Measurements from ENCODE around the gene BRD3OS.

BRD3OS gene

DNA sequence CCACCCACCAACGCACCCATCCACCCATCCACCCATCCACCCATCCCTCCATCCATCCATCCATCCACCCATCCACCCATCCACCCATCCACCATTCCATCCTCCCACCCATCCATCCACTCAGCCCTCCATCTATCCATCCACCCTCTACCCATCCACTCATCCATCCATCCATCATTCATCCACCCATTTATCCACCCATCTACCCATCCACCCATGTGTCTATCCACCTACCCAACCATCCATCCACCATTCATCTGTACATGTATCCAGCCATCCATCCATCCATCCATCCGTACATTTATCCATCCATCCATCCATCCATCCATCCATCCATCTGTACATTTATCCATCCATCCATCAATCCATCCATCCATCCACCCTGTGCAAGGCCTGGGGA lies 22.0 kb upstream of the BRD3OS start:
- no peak for DNase-seq (ENCODE audit: low read depth, low spot score)
- no peak overlapping the region for H3K27ac ChIP-seq

DNA sequence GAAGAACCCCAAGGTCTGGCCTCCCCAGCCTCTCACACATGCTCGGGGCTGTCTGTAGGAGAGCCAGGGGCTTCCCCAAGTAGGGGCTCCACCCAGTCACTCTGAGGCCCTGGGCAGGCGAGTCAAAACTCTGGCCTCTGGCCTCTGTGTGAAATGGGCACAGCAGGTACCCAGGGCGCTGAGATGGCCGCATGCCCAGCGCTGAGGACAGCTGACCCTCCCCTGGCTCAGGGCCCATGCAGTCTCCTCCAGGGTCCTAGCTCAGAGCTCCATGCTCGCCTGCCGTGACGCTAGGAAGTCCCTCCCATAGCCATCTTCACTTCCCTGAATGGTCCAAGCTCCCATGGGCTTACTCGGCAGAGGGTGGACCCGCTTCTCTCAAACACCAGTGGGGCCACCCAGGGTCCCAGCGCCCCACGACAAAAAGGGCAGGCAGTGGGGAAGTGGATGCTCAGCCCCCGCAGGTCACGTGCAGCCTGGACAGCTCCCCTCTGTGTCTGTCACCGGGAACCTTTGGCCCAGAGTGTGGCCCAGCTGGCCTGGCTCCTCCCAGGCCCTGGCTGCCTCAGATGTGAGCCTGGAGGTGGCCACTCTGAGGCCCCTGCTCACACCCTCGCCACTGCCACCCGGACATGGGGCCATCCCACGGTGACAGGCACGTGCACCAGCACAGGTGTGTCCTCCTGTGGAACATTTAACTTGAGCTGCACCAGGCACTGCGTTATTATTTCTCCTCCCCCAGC lies 21.0 kb upstream of the BRD3OS start:
- no peak for DNase-seq (ENCODE audit: low read depth, low spot score)
- H3K27ac ChIP-seq = no peak overlapping the region

DNA sequence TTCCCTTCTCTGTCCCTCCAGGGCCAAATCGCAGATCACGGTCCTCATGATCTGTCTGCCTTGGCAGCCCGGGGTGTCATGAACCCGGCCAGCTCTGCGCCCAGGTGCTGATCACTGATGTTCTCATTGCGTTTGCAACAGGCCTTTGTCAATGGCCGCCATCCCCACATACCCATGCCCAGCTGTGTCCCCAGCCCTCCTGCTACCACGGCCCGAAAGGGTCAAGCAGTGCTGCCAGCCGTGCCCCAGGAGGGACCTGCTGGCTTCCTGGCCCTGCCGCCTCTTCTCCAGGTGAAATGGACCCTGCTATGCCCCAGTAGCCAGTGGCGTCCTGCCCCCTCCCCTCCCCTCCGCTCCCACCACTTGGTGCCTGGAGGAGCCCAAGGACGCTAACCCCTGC lies 20.4 kb upstream of the BRD3OS start:
- no peak overlapping the region for H3K27ac ChIP-seq
- no peak for DNase-seq (ENCODE audit: low read depth, low spot score)

DNA sequence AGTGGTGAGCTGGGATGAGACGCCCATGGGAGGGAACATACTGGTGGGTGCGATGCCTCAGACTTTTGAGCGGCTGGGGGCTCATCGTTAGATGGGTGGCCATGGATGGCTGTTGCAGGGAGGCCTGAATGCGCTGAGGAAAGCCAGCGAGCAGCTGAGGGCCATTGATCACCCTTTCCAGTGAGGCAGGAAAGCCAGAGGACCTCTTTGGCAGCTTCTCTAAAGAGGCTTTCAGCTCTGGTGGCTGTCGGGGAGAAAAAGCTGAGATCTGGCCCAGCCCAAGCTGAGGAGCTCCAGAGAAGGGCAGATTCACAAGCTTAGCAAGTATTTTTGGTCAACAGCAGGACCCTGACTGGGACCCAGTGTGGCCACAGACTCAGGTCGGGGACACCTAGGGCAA lies 19.9 kb upstream of the BRD3OS start:
- no peak overlapping the region for H3K27ac ChIP-seq
- no peak for DNase-seq (ENCODE audit: low read depth, low spot score)

DNA sequence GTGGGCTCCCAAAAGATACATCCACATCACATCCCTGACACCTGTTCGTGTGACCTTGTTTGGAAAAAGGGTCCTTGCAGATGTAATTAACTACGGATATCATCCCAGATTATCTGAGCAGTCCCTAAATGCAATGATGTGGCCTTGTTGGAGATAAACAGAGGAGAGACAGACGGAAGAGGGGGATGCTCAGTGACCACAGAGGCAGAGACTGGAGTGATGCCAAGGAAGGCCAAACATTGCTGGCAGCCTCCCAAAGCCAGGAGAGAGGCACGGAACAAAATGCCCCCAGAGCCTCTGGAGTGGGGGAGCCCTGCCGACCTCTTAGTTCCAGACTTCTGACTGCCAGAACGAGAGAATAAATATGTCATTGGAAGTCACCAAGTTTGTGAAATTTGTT lies 18.1 kb upstream of the BRD3OS start:
- H3K27ac ChIP-seq = no peak overlapping the region
- DNase-seq (ENCODE audit: low read depth, low spot score) = no peak

GRCh38 chr9:134007571-134007970 lies 17.7 kb upstream of the BRD3OS start:
- no peak for DNase-seq (ENCODE audit: low read depth, low spot score)
- no peak overlapping the region for H3K27ac ChIP-seq

DNA sequence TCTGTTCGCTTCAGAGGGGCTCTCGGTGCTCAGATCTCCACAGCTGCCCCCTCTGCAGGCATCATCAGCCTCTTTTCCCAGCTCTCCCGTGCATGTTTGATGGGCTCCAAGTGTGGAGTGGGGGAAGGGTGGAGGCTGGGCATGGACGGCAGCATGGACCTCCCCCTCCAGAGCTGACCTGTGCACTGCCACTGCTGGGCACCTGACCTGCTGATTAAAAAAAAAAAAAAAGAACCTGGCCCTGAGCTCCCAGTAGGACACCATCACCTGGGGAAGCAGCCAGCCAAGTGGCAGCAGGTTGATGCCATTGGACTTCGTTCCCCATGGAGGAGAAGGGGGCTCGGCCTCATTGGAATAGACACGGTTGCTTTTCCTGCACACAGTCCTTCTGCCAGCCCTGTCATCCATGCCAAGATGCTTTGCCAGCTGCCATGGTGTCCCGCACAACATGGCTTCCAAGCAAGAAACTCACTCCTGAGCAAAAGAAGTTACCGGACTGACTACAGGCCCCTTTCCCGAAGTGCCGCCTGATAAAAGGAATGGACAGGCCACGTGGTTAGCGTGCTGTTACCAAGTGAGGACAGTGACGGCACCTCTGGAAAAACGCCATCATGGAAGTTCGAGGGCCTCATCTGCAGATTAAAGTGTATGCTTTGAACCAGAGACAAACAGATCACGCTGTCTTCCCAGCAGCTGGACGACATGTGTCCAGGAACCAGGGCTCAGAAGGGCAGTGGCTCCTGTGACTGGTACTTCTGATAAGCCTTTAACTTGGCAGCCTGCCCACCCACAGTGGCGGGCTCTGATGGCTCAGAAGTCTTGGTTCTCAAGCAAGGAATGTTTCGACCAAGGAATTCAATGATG lies 14.7 kb upstream of the BRD3OS start:
- no peak overlapping the region for H3K27ac ChIP-seq
- DNase-seq (ENCODE audit: low read depth, low spot score) = no peak

DNA sequence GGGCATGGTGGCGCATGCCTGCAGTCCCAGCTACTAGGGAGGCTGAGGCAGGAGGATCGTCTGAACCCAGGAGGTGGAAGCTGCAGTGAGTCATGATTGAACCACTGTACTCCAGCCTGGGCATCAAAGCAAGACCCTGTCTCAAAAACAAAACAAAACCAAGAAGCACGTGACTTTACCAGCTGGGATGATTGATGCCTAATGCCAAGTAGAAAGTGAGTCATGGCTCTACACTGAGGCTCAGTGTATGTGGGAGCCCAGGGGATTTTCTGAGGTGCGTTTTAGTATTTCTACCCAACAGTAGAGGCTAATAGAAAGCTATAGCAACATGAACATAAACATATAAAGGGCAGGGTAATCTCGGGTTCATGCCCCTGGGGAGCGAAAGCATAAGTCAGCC lies 13.9 kb upstream of the BRD3OS start:
- DNase-seq (ENCODE audit: low read depth, low spot score) = no peak
- H3K27ac ChIP-seq = no peak overlapping the region

DNA sequence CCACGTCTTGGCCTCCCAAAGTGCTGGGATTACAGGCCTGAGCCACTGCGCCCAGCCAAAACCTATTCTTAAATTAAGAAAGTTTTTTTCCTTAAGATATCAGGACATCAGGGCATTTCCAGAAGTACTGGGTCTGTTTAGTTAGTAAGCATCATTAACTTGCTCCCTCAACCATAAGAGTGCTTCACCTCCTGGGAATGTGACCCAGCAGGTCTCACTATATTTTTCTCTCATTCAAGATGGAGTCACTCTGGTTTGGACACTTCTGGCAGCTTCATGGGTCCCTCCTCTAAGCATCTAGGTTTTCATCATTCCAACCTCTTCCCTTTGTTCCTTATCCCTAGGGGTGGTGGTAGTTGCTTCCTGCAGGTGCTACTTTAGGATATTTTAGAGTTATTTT lies 10.3 kb upstream of the BRD3OS start:
- H3K27ac ChIP-seq = no peak overlapping the region
- no peak for DNase-seq (ENCODE audit: low read depth, low spot score)

GRCh38 chr9:134024214-134024792 lies 978 bp upstream of the BRD3OS start:
- no peak overlapping the region for H3K27ac ChIP-seq
- no peak for DNase-seq (ENCODE audit: low read depth, low spot score)

- DNase-seq (ENCODE audit: low read depth, low spot score) = no peak
- H3K27ac ChIP-seq = no peak overlapping the region
These were observed 593 bp downstream of the BRD3OS start for GRCh38 chr9:134025606-134026541.

DNA sequence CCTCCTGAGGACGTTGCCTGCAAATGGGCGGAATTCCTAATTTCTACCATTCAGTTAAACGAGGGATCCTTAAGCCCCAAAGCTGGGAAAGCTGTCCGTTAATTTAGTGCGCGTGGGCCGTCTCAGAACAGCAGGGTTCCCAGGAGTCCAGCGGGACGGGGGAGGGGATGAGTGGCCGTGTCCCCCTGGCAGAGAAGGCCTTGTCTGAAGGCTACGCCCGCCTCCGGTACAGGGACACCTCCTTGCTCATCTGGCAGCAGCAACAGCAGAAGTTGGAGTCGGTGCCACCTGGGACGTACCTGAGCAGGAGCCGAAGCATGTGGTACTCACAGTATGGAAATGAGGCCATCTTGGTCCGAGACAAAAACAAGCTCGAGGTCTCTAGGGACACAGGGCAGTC lies 1.3 kb downstream of the BRD3OS start:
- H3K27ac ChIP-seq = no peak overlapping the region
- no peak for DNase-seq (ENCODE audit: low read depth, low spot score)

DNA sequence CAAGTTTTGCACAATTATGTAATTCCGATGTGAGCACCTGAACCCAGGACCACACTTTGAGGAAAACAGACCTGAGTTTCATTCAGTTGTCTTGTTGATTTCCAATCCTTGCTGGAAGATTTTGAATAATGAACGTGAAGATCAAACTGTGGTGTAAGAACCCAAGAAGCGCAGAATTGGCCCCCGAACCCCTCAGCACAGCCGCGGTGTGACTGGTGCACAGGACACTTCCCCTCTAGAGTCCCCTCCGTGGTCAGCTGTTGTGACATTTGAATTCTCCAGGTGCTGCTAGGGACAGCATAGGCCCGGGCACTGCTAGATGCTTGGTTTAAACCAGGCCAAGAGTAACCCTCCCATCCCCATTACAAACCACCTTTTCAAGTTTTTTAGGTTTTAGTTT lies 1.7 kb downstream of the BRD3OS start:
- H3K27ac ChIP-seq = no peak overlapping the region
- DNase-seq (ENCODE audit: low read depth, low spot score) = no peak

GRCh38 chr9:134027561-134027960 lies 2.3 kb downstream of the BRD3OS start:
- H3K27ac ChIP-seq = no peak overlapping the region
- no peak for DNase-seq (ENCODE audit: low read depth, low spot score)

GRCh38 chr9:134028076-134028475 lies 2.8 kb downstream of the BRD3OS start:
- no peak for DNase-seq (ENCODE audit: low read depth, low spot score)
- no peak overlapping the region for H3K27ac ChIP-seq

GRCh38 chr9:134028575-134029247 lies 3.4 kb downstream of the BRD3OS start:
- H3K27ac ChIP-seq = no peak overlapping the region
- DNase-seq (ENCODE audit: low read depth, low spot score) = no peak

- H3K27ac ChIP-seq = no peak overlapping the region
- no peak for DNase-seq (ENCODE audit: low read depth, low spot score)
These were observed 4.3 kb downstream of the BRD3OS start for GRCh38 chr9:134029248-134030226.

GRCh38 chr9:134030821-134031470 lies 5.7 kb downstream of the BRD3OS start:
- no peak overlapping the region for H3K27ac ChIP-seq
- no peak for DNase-seq (ENCODE audit: low read depth, low spot score)
